ENCODE results near the gene SNX22. TPM values are rescaled to one million over a fixed set of nuclear protein-coding genes. Genes with fewer than 3 reads are reported as not detected.
"Not testable (repeated sequence)": the region's sequence is repeated elsewhere in the genome, so short reads cannot be mapped to it uniquely, and the experiment has no call there.

The SNX22 gene
- 10 to 100 TPM in 1 of 12 donors, 1 to 10 TPM in 2, under 1 TPM in 8, not detected in 1; 0.45 to 10.3 (median 0.77) TPM for polyA plus RNA-seq (ENCODE audit: insufficient read length in 12 of 12)
- long read RNA-seq, donor 1, partial matches to known transcripts = 931 of 950 reads
- long read RNA-seq, donor 1, other reads (novel, unspliced or antisense) = 19 of 950 reads
- long read RNA-seq, donor 2, partial matches to known transcripts = 482 of 507 reads
- long read RNA-seq, donor 2, other reads (novel, unspliced or antisense) = 25 of 507 reads
- long read RNA-seq, donor 3 = 0 reads
- long read RNA-seq, donor 4 = 0 reads
- long read RNA-seq, donor 5, partial matches to known transcripts = 141 of 670 reads
- long read RNA-seq, donor 5, other reads (novel, unspliced or antisense) = 529 of 670 reads
- long read RNA-seq, donor 6 = 0 reads
- long read RNA-seq, donor 7 = 0 reads
- long read RNA-seq, donor 8 = 0 reads
- long read RNA-seq, donor 9 = 0 reads
- long read RNA-seq, donor 10, partial matches to known transcripts = 69 of 280 reads
- long read RNA-seq, donor 10, other reads (novel, unspliced or antisense) = 211 of 280 reads
- long read RNA-seq, donor 11, partial matches to known transcripts = 0 of 1 reads
- long read RNA-seq, donor 11, other reads (novel, unspliced or antisense) = 0 of 1 reads

DNA sequence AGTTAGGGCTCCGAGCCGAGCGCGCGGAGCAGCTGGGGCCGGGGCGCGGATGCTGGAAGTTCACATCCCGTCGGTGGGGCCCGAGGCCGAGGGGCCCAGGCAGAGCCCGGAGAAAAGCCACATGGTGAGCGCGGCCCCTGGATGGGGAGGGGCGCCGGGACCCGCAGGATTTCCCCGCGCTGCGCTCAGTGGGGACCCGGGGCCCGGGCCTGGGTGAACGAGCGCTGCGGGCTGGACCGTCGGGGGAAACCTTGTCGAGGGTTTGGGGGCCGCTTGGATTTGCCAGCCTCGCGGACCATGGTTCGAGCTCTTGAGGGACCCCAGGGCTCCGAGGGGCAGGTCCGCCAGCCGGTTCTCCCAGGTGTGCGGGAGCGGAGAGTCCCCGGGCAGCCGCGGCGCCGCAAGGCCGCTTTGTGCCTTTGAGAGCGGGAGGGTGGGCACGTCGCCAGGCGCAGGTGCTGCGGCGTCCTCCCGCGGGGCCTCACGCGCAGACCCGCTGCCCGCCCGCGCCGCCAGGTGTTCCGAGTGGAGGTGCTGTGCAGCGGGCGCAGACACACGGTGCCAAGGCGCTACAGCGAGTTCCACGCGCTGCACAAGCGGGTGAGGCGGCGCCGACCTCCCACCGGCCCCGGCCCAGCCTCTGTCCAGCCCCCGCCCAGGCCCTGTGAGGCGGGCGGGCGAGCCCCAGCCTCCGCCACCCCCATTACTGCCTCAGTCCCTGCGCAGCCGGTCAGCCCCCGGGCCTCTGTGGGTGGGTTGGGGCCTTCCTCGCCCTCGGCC, at the start of gene SNX22:
SNX22 (plus strand) TSS at position 5 of the 780 bp plus-strand sequence; CDS start at position 50, 45 bp downstream.
- no peak for DNase-seq

DNA sequence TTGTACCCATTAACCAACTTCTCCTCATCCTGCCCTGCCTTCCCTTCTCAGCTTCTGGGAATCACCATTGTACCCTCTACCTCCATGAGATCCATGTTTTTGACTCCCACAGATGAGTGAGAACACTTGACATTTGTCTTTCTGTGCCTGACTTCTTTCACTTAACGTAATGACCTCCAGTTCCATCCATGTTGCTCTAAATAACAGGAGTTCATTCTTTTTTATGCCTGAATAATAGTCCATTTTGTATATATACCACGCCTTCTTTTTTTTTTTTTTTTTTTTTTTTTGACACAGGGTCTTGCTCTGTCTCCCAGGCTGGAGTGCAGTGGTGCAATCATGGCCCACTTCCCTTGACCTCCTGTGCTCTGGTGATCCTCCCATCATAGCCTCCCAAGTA, 49.0 kb upstream of the SNX22 start:
- DNase-seq = no peak

DNA sequence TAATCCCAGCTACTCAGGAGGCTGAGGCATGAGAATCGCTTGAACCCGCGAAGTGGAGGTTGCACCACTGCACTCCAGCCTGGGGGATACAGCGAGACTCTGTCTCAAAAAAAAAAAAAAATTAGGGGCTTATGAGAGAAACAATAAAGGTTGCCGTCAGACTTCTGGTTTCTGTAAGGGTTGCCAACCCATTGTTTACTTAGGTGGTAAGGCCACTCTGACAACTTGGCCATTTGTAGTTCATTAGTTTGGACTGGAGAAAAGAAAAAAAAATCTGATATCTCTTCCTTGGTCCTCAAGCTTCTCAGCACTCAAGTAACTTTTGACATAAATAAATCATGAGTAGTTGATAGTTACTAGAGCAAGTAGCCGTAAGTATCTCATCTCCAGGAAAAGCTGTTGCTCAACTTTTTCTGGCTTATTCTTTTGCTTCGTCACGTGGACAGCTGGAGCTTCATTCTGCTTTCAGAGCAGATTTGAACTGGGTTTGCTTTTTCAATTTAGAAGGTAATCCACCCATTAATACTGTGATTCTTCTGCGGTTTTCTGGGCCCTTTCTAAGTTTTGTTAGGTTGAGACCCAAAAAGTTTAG, 46.3 kb upstream of the SNX22 start:
- no peak for DNase-seq

DNA sequence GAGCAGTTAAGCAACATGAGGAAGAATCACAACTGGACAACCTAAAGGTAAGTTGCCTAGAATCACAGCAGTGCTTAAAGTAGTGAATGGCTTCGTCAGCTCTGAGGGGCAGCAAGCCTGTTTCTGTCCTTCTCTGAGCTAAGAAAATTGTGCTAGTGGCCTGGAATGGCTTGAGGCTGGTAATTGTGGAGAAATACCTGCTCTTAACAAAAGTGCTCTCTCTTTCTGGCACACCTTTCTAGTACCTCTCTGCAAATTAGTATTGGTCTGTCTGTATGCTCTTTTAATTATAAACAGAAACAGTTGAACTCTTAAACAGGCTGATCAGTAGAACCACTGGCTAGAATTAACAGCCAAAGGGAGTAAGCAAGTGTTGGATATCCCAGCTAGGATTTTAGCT, 44.2 kb upstream of the SNX22 start:
- no peak for DNase-seq

DNA sequence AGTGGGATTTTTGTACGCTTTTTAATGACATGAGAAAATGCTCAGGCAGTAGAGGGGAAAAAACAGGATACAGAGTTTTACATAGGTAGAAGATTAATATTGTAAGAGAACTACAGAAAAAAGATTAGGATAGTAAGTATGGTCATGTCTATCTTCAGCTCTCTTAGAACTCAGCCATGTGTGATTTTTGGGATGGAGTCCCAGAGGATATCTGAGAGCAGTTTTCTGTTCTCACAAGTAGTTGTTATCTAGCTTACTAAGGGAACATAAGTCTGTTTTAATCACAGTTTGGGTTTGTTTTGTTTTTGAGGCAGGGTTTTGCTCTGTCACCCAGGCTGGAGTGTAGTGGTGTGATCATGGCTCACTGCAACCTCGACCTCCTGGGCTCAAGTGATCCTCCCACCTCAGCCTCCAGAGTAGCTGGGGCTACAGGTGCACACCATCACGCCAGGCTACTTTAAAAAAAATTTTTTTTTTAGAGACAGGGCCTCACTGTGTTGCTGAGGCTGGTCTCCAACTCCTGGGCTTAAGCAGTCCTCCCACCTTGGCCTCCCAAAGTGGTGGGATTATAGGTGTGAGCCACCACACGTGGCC, 41.3 kb upstream of the SNX22 start:
- not testable (repeated sequence) for DNase-seq

DNA sequence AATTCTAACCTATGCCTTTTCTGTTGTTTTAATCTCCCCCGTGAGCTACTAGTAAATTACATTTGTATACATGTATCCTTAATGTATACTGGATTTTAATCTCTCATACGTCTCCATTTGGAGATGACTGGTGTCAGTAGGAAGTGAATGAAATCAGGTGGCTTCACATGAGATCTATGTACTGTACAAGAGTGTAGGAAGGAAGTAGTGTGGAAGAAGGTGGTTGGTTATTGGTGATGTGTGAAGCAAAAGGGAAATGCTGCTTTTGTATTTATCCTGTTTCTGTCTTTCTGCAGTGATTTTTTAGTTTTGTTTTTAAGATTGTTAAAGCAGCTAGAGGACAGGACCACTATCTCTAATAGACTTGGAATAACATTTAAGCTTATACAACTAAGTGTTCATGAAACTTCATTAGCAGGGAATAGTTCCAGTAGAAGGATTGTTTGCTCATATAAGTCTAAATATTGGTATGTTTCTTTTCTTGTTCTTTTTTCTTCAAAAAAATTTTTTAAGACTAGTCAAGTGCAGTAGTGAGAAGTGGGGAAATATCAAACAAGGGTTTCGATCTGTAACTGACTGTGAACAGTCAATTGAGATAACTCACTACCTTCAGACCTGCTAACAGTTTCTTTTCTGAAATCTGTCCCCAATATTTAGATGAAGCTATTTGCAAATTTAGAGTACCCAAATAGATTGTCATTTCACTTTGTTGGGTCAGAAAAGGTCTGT, 40.4 kb upstream of the SNX22 start:
- no peak for DNase-seq

DNA sequence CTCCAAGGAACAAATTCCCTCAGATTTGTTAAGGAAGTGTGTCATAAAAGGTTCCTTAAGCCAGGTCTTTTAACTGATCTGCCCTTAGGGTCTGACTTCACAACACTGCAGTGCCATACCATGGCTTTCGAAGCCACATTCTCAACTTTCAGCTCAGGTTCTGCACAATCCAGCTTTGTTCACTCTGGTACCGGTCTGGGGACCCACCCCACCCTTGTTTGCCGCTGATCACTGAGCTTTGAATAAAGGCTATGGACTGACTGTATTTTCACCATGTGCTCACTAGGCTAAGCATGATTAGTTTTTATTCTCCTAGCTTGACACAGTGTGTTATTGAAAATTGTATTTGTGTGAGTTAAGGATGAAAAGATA, 39.9 kb upstream of the SNX22 start:
- DNase-seq = no peak

DNA sequence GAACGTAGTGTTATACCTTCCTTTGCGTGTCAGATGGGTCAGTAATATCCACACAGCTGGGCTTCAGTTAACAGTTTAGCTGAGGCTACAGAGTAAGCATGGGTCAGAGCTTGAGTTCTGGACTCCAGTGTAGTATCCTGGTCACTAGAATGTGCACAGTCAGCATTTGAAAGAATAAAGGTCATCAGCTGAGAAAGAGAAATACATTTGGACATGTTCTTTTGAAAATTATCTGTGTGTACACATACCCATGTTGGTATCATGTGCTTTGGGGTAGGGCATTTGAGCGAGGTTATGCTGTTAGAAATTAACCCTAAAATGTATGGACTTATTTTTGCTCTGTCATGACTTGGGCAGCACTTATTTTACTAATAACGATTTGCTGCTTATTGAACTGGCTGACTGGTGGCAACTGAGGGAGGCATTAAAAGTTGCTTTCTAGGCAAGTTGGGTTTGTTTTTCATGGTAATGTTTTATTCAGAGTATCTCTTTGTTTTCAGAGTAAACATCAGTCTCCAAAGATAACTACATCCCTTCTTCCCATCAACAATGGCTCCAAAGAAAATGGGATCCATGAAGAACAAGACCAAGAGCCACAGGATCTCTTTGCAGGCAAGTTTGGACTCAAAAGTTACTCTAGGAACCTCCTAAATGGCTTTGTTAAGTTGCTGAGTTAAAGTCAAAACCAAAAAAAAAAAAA, 39.3 kb upstream of the SNX22 start:
- DNase-seq = no peak

DNA sequence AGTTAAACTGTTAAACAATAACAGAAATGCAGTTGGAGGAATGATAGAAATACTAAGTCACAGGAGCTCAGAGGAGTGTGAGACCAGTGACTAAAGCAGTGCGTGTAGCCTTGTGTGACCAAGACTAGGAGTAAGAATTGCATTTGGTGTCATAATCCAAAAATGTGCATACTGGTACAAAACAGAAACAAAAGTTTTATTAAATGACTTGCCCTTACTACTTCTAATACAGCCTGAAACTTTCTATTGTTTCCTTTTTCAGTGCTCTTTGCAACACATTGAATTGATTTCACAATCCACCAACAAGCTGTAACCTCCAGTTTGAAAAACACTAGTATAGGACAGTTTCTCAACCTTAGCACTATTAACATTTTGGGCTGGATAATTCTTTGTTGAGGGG, 38.6 kb upstream of the SNX22 start:
- DNase-seq = no peak

DNA sequence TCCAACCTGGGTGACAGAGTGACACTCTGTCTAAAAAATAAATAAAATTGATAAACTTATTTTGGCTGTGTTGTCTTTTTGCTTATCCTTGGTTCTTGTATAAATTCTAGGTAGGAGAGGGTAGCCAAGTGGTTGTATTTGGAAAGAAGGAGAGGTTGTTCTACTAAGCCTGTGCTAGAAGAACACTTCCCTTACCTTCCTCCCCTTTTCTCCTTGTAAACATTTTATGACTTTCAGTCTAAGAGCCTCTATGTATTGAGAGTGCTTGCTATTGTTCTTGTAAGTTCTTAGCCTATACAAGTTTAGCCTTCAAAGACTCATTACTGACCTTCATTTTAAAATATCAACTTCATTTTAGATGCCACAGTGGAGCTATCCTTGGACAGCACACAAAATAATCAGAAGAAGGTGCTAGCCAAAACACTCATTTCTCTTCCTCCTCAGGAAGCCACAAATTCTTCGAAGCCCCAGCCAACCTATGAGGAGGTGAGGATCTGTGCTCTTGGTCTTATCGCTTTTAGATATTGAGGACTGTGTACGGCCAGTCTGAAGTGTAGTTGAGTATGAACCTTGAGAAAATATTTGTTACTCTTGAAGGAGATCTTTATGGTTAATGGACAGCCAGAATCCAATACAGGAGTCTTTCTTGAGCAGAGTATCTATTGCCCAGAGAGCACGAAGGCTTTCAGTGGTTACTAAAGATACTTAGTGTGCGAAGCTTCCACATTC, 33.6 kb upstream of the SNX22 start:
- DNase-seq = no peak

DNA sequence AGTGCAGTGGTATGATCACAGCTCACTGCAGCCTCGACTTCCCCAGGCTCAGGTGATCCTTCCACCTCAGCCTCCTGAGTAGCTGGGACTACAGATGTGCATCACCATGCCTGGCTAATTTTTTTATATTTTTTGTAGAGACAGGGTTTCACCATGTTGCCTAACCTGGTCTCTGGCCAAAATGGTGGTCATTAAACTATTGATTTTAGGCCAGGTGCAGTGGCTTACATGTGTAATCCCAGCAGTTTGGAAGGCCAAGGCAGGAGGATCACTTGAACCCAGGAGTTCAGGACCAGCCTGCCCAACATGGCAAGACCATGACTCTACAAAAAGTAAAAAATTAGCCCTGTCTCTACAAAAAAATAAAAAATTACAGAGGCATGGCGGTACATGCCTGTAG, 31.2 kb upstream of the SNX22 start:
- not testable (repeated sequence) for DNase-seq

DNA sequence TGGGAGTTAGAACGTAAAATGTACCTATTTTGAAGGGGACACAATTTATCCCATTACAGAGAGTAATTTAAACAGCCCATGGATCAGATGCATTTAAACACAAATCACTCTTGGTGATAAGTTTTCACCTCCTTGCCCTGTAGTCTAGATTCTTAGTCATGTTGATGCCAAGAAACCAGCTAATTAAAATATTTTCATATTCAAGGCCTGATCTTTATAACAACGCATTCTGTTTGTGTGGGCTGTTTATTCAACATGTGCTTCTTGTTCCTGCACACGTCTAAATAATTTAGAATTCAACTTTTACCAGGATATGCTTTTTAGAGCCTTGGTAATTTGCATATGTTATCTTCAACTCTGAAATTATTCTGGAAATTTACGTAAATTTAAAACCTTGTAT, 29.9 kb upstream of the SNX22 start:
- DNase-seq = no peak

DNA sequence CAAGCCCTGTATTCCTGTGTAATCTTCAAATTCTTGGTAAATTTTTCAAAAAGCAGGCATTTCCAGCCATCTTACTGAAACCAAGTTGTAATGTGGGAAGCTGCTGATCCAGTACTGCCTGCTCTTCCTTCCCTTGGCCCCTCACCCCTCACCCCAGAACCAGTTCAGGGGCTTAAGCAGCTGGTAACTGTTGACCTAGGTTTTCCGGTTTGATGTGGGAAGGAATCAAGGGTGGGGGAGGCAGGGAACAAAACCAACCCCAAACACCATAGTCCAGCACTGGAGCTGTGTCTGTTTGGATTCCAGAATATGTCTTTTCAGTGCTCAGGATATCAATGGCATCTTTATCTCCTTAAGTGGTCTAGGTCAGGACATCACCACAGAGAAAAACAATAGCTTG, 29.1 kb upstream of the SNX22 start:
- DNase-seq = no peak

DNA sequence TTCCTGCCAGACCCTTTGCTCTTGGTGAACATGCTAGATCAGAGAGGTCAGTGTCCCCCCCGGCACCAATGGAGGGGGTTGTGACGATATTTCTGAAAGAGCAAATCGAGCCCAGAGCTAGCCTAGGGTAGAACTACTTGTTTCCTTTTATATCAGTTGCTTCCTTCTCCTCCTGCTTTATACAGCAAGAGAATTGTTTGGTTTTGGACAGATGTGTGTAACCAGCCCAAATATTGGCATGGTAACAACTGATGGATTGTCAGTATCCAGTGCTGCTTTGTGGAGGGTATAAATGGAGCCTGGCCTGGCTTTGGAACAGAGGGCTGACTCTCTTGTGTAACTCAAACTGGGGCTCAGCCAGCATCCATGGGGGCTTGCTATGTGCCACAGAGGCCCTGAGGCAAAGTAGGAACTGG, 28.6 kb upstream of the SNX22 start:
- no peak for DNase-seq

DNA sequence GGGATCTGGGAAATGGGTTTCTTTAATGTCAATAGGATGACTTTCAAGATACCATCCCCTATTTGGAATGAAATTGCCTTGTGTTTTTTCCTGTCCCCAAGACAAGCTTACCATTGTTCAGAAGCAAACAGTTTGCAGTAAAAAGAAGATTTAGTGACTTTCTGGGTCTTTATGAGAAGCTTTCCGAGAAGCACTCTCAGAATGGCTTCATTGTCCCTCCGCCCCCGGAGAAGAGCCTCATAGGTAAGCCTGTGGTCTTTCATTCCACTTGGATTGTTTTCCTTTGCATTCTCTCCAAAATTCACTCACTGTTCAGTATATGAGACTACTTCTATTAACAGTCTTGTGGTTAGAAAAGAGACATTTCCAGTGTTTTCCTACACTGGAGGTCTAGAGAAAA, 25.6 kb upstream of the SNX22 start:
- DNase-seq = no peak

DNA sequence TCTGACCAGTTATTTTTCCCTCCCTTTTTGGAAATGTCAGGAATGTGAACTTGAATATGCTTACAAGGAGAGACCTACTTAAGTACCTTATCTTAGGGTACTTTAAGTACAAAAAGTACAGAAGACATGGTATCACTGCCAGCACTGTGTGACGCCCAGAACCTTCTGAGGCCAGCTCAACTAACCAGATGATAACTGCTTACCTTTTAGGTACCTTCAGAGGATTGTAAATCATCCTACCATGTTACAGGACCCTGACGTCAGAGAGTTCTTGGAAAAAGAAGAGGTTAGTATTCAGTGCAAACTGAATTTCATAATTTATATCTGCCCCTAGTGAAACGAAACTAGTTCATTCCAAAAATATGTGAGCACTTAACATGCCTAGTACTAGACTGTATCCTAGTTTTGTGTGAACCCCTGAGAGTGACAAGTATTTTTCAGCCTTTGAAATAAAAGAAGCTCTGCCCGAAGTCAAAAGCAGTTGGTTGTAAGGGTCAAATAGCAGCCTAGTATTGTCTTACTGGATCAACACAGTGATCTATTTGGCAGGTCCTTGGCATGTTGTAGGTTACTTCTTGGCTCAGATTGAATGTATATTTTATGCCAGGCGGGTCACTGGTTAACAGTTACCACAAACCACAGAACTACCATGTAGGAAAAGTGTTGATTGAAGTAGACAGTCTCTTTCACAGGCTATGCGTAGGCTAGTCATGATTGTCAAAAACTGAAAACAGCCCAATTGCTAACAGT, 23.8 kb upstream of the SNX22 start:
- DNase-seq = no peak

DNA sequence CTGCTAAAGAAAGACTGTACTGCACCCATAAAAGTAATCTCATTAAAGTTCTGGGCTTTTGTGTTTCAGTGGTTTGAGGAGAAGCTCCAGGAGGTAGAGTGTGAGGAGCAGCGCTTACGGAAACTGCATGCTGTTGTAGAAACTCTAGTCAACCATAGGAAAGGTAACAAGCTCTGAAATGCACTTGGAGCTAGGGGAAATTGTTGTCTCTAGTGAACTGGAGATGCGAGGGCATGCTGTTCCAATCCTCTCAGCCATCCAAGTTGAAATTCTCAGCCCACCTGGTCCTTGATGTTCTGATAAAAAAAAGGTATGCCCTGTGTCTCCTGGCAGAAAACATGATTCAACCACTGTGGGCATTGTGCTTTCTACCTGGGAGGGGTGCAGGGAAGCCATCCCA, 21.4 kb upstream of the SNX22 start:
- DNase-seq = no peak

DNA sequence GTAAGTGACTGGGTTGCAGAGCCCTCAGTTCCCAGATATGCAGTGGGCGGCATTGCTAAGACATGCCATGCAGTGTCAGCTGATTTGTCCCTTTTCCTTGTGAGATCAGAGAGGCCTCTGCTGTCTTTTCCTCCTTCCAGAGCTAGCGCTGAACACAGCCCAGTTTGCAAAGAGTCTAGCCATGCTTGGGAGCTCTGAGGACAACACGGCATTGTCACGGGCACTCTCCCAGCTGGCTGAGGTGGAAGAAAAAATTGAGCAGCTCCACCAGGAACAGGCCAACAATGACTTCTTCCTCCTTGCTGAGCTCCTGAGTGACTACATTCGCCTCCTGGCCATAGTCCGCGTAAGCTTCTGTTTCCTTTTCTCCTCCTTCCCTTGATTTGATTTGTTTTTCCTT, 20.0 kb upstream of the SNX22 start:
- DNase-seq = no peak

DNA sequence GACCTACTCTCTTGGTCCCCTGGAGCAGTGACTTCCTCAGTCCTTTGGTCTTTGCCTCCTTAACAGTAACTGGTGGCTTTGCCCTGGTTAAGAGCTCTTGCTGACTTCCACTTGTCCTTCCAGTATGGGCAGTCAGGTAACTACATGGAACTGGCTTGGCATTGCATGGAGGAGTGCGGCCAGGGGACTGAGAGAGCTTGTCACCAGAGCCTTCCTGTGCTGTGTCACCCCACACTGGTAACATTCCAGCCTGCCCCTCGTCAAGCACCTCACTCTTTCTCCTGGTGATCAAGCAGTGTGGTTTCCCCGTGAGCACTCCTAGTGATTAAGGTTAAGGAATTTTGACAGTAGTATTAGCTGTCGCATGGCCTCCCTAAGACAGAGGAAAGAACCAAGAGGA, 19.3 kb upstream of the SNX22 start:
- no peak for DNase-seq
